Measurements from ENCODE around the gene RASL11A.
"Not testable (repeated sequence)": the region's sequence is repeated elsewhere in the genome, so short reads cannot be mapped to it uniquely, and the experiment has no call there.

RASL11A gene

GRCh38 chr13:27269114-27269665 is 1.4 kb upstream of the RASL11A start:
- no peak for DNase-seq

- DNase-seq: no peak
These were observed 1.0 kb downstream of the RASL11A start for GRCh38 chr13:27271570-27272096.

GRCh38 chr13:27273658-27274425 is 3.2 kb downstream of the RASL11A start:
- peak; percentile 74 for DNase-seq

- no peak for DNase-seq
These were observed 4.0 kb downstream of the RASL11A start for GRCh38 chr13:27274631-27275030.

- DNase-seq: no peak
These were observed 5.6 kb downstream of the RASL11A start for GRCh38 chr13:27276188-27276587.

GRCh38 chr13:27279506-27279905 is 8.9 kb downstream of the RASL11A start:
- no peak for DNase-seq

- DNase-seq: no peak
These were observed 9.5 kb downstream of the RASL11A start for GRCh38 chr13:27280009-27280656.

GRCh38 chr13:27280841-27281240 is 10.2 kb downstream of the RASL11A start:
- DNase-seq: no peak

- no peak for DNase-seq
These were observed 10.8 kb downstream of the RASL11A start for GRCh38 chr13:27281420-27281819.

- peak; percentile 7 for DNase-seq
These were observed 13.4 kb downstream of the RASL11A start for GRCh38 chr13:27283906-27284493.

- DNase-seq: no peak
These were observed 17.8 kb downstream of the RASL11A start for GRCh38 chr13:27288392-27288791.

- peak; percentile 62 for DNase-seq
These were observed 18.5 kb downstream of the RASL11A start for GRCh38 chr13:27289011-27289665.

- no peak for DNase-seq
These were observed 20.1 kb downstream of the RASL11A start for GRCh38 chr13:27290715-27291114.

GRCh38 chr13:27291967-27292366 is 21.3 kb downstream of the RASL11A start:
- not testable (repeated sequence) for DNase-seq

- no peak for DNase-seq
These were observed 22.6 kb downstream of the RASL11A start for GRCh38 chr13:27293076-27293691.

- no peak for DNase-seq
These were observed 23.4 kb downstream of the RASL11A start for GRCh38 chr13:27293873-27294515.

GRCh38 chr13:27295096-27295495 is 24.5 kb downstream of the RASL11A start:
- no peak for DNase-seq

GRCh38 chr13:27295660-27296059 is 25.0 kb downstream of the RASL11A start:
- no peak for DNase-seq

GRCh38 chr13:27296496-27296895 is 25.9 kb downstream of the RASL11A start:
- no peak for DNase-seq

- no peak for DNase-seq
These were observed 28.2 kb downstream of the RASL11A start for GRCh38 chr13:27298849-27299248.

- not testable (repeated sequence) for DNase-seq
These were observed 29.8 kb downstream of the RASL11A start for GRCh38 chr13:27300406-27300805.

All from kidney glomerular epithelial cell (primary cell).